Panc1 (cell line): ENCODE results near the gene ADPGK. TPM values are rescaled to one million over a fixed set of nuclear protein-coding genes. Genes with fewer than 3 reads are reported as not detected.
"Not testable (repeated sequence)": the region's sequence is repeated elsewhere in the genome, so short reads cannot be mapped to it uniquely, and the experiment has no call there.

Source experiments
- ATAC-seq: fragments of 200-7000 bp; cut with Tn5 transposase; 2 replicates; pipeline ENCODE4 v1.9.1; 2020; ENCODE audit warnings: mild to moderate bottlenecking, moderate library complexity
- BruUV-seq: library from RNA; stranded (reverse); fragments of 400-500 nt; replicated peaks from 2 replicates; lab custom pipeline; 2021; lab: Mats Ljungman, UMichigan
- CTCF ChIA-PET: fragments of 300-600 bp; sonication (Branson Sonifier 250); formaldehyde crosslinking; loops from one replicate; lab custom pipeline; 2022; ENCODE audit warnings: antibody characterized with exemption; lab: Charles Lee
- POLR2A ChIA-PET: fragments of 300-600 bp; sonication (Branson Sonifier 250); formaldehyde crosslinking; loops from one replicate; lab custom pipeline; 2022; ENCODE audit warnings: antibody characterized with exemption; lab: Charles Lee
- DNase-seq: peaks from one replicate; pipeline ENCODE4 v3.0.0-alpha.2; 2010; ENCODE audit warnings: low read depth, low spot score
- H3K27ac ChIP-seq: 2 replicates; pipeline ENCODE4 v1.5.1; 2011; ENCODE audit warnings: mild to moderate bottlenecking, low read length, inconsistent platforms
- H3K27me3 ChIP-seq: fragments of 200-500 bp; sonication (Bioruptor generic); 2 replicates; pipeline ENCODE4 v1.6.0; 2014; ENCODE audit warnings: low read length, inconsistent platforms; ENCODE audit not compliant: control insufficient read depth, insufficient read depth
- H3K36me3 ChIP-seq: fragments of 200-500 bp; sonication (Bioruptor generic); 2 replicates; pipeline ENCODE4 v1.5.1; 2014; ENCODE audit warnings: inconsistent platforms, mild to moderate bottlenecking, low read length, moderate library complexity; ENCODE audit not compliant: control insufficient read depth, insufficient read depth
- H3K4me1 ChIP-seq: 2 replicates; pipeline ENCODE4 v1.5.1; 2011; ENCODE audit warnings: inconsistent platforms, mild to moderate bottlenecking, low read length, moderate library complexity; ENCODE audit not compliant: control insufficient read depth, insufficient read depth
- H3K4me3 ChIP-seq, 2 experiments: 2 replicates each; pipeline ENCODE4 v1.5.1; 2011 to 2012; ENCODE audit warnings: low read depth in 2 of 2, low read length in 2 of 2, mild to moderate bottlenecking in 2 of 2, inconsistent platforms in 1 of 2, moderate library complexity in 1 of 2
- H3K9me3 ChIP-seq: fragments of 200-500 bp; sonication (Bioruptor generic); 2 replicates; pipeline ENCODE4 v1.5.1; 2014; ENCODE audit warnings: low read depth, mild to moderate bottlenecking, inconsistent platforms, low read length, moderate library complexity; ENCODE audit not compliant: control insufficient read depth, insufficient read depth
- POLR2AphosphoS5 ChIP-seq: IDR thresholded peaks from 2 replicates; pipeline ENCODE4 v1.6.1; 2012; ENCODE audit warnings: mild to moderate bottlenecking, low read depth, low read length, moderate library complexity
- SIN3A ChIP-seq: IDR thresholded peaks from 2 replicates; pipeline ENCODE4 v1.6.1; 2012; ENCODE audit warnings: low read depth, mild to moderate bottlenecking, low read length, moderate library complexity, borderline replicate concordance; ENCODE audit not compliant: insufficient read depth
- TCF7L2 ChIP-seq: IDR thresholded peaks from 2 replicates; pipeline ENCODE4 v1.6.1; 2011; ENCODE audit warnings: mild to moderate bottlenecking, low read depth, low read length, inconsistent platforms
- in situ Hi-C: cut with HindIII; loops from 2 replicates; pipeline ENCODE4 v1.10.0; 2016; ENCODE audit warnings: low sequenced_read_pairs, low pct_unique_long_range_greater_than_20kb
- intact Hi-C: fragments of 100-400 bp; cut with micrococcal nuclease; formaldehyde crosslinking; loops from one replicate; pipeline ENCODE4 v1.10.0; 2022; ENCODE audit not compliant: unreplicated experiment
- total RNA-seq: library from RNA; stranded (reverse); gene quantifications from one replicate; pipeline ENCODE4 v1.2.1, GENCODE V29; 2021; ENCODE audit not compliant: unreplicated experiment
- TF ChIP-seq, protein P1 (sequence below), 2 experiments: IDR thresholded peaks; 2 replicates each; pipeline ENCODE4 v1.6.1; 2011 to 2012; ENCODE audit warnings: low read depth in 2 of 2, control low read depth in 1 of 2, low read length in 1 of 2, mild to moderate bottlenecking in 1 of 2, moderate library complexity in 1 of 2; ENCODE audit not compliant: insufficient read depth in 1 of 2
- TF ChIP-seq, protein P2 (sequence below): fragments of 450-650 bp; IDR thresholded peaks from 2 replicates; pipeline ENCODE4 v1.5.1; 2017; ENCODE audit warnings: mild to moderate bottlenecking

Gene ADPGK
- total RNA-seq, 1 experiment from 2014 or later = 63.1 TPM

DNA sequence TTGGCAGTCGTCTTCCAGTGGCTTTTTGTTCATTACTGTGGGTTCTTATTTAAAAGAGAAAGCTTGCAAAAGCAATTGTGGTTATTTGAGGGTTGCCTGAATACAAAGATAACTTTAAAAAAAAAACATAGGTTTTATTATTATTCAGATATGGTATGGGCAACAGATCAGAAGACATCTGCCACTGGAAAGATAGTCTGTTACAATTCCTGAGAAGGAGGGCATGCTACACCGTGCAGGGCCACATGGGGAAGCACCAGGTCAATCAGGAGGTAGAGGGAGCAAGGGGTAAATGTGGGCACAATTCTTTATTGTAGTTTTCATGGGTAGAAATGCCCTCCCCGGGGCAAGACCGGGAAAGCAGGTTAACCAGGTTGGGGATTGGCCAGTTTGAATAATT lies 51.0 kb downstream of the ADPGK start:
- intact Hi-C loops = no loop called here
- no peaks in the 10 kb centered on the region for H3K27me3 ChIP-seq
- BruUV-seq = no TSS peak
- no peaks in the 10 kb centered on the region for H3K4me1 ChIP-seq
- no peak overlapping the region for H3K27ac ChIP-seq
- TF ChIP-seq, protein P1, sequence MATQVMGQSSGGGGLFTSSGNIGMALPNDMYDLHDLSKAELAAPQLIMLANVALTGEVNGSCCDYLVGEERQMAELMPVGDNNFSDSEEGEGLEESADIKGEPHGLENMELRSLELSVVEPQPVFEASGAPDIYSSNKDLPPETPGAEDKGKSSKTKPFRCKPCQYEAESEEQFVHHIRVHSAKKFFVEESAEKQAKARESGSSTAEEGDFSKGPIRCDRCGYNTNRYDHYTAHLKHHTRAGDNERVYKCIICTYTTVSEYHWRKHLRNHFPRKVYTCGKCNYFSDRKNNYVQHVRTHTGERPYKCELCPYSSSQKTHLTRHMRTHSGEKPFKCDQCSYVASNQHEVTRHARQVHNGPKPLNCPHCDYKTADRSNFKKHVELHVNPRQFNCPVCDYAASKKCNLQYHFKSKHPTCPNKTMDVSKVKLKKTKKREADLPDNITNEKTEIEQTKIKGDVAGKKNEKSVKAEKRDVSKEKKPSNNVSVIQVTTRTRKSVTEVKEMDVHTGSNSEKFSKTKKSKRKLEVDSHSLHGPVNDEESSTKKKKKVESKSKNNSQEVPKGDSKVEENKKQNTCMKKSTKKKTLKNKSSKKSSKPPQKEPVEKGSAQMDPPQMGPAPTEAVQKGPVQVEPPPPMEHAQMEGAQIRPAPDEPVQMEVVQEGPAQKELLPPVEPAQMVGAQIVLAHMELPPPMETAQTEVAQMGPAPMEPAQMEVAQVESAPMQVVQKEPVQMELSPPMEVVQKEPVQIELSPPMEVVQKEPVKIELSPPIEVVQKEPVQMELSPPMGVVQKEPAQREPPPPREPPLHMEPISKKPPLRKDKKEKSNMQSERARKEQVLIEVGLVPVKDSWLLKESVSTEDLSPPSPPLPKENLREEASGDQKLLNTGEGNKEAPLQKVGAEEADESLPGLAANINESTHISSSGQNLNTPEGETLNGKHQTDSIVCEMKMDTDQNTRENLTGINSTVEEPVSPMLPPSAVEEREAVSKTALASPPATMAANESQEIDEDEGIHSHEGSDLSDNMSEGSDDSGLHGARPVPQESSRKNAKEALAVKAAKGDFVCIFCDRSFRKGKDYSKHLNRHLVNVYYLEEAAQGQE (IDR thresholded peaks at IDR 0.05; ENCODE audit: insufficient read depth in 1 of 2, low read depth in 2 of 2, low read length in 1 of 2) = no peak
- TF ChIP-seq TCF7L2 = no peak
- no peak for TF ChIP-seq POLR2AphosphoS5
- no peak for TF ChIP-seq SIN3A
- TF ChIP-seq, protein P2, sequence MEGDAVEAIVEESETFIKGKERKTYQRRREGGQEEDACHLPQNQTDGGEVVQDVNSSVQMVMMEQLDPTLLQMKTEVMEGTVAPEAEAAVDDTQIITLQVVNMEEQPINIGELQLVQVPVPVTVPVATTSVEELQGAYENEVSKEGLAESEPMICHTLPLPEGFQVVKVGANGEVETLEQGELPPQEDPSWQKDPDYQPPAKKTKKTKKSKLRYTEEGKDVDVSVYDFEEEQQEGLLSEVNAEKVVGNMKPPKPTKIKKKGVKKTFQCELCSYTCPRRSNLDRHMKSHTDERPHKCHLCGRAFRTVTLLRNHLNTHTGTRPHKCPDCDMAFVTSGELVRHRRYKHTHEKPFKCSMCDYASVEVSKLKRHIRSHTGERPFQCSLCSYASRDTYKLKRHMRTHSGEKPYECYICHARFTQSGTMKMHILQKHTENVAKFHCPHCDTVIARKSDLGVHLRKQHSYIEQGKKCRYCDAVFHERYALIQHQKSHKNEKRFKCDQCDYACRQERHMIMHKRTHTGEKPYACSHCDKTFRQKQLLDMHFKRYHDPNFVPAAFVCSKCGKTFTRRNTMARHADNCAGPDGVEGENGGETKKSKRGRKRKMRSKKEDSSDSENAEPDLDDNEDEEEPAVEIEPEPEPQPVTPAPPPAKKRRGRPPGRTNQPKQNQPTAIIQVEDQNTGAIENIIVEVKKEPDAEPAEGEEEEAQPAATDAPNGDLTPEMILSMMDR = no peak
- ATAC-seq (peak; percentile 48; the same call in 1 of the 2 replicates), DNase-seq (no peak)
- no peak overlapping the region for H3K4me3 ChIP-seq
- in situ Hi-C loops = no loop called here
- no peaks in the 10 kb centered on the region for H3K36me3 ChIP-seq
- POLR2A ChIA-PET = interaction anchor here (0.5 kb wide), 1 partner anchor 309 kb away, joined by 3 read pairs; no protein-coding TSS in a partner anchor
- CTCF ChIA-PET = no interaction called here
- H3K9me3 ChIP-seq = no peaks in the 10 kb centered on the region

DNA sequence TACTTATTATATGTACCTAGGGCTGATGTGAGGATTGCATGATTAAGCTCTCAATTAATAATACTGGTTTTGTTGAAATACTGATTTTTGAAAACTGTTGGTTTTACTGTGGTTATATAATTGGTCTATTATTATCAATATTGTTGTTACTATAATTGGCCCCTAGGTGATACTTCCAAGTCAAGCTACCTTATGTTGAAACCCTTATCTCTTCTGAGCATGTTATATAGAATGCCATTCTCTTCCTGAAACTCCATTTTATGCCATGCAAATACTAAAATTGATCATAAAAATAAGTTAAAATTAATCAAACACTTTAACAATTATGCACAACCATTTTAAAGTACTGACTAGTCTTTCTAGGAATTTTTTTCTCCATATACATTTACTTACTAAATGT lies 51.5 kb downstream of the ADPGK start:
- ChIA-PET CTCF (no interaction called here), POLR2A (interaction anchor here (0.5 kb wide), 1 partner anchor 310 kb away, joined by 3 read pairs; no protein-coding TSS in a partner anchor)
- H3K36me3 ChIP-seq = no peaks in the 10 kb centered on the region
- DNase-seq = no peak
- no peak for ATAC-seq
- intact Hi-C loops (no loop called here), in situ Hi-C loops (no loop called here)
- no peaks in the 10 kb centered on the region for H3K4me1 ChIP-seq
- H3K27me3 ChIP-seq = no peaks in the 10 kb centered on the region
- H3K9me3 ChIP-seq = no peaks in the 10 kb centered on the region
- no peak for TF ChIP-seq POLR2AphosphoS5
- TF ChIP-seq SIN3A = no peak
- no peak overlapping the region for H3K4me3 ChIP-seq
- no TSS peak for BruUV-seq
- H3K27ac ChIP-seq = no peak overlapping the region

DNA sequence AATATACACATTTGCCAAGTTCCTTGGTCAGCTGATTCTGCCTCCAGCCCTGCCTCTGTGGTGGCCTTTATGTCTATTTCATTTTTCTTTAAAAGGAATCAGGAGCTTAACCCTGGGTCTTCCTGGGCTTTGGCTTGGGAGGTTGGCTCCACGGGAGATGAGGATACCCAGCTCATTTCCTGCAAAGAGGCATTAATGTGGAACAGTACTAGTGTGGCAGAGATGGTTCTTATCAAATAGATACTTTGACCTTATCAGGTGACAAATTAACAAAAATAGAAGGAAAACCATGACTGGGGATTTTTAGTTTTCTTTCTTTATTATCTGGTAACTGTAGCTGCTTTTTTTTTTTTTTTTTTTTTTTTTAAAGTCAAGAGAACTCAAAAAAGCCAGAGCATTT lies 54.7 kb downstream of the ADPGK start:
- POLR2A ChIA-PET = interaction anchor here (0.7 kb wide), 1 partner anchor 166 kb away, joined by 7 read pairs; no protein-coding TSS in a partner anchor
- in situ Hi-C loops = no loop called here

DNA sequence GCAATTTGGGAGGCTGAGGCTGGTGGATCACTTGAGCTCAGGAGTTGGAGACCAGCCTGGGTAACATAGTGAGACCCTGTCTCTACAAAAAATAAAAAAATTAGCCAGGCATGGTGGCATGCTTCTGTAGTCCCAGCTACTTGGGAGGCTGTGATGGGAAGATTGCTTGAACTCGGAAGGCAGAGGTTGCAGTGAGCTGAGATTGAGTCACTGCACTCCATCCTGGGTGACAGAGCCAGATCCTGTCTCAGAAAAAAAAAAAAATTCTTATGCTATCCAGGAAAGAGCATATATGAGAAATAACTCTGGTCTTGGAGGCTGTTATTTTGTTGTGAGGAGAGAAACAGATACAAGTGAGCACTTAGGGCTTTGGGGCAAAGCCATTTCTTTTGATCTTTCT lies 55.3 kb downstream of the ADPGK start:
- in situ Hi-C loops = not testable (repeated sequence)

More for the DNA sequence above, 54.7 kb downstream of the ADPGK start:
- no peak for DNase-seq
- no peak for ATAC-seq
- H3K36me3 ChIP-seq = no peaks in the 10 kb centered on the region
- H3K27ac ChIP-seq = no peak overlapping the region
- CTCF ChIA-PET = no interaction called here
- no TSS peak for BruUV-seq
- intact Hi-C loops = no loop called here
- H3K9me3 ChIP-seq = no peaks in the 10 kb centered on the region
- H3K27me3 ChIP-seq = no peaks in the 10 kb centered on the region
- TF ChIP-seq, protein P1 (IDR thresholded peaks at IDR 0.05; ENCODE audit: insufficient read depth in 1 of 2, low read depth in 2 of 2, low read length in 1 of 2) = no peak
- no peak for TF ChIP-seq TCF7L2
- H3K4me1 ChIP-seq = no peaks in the 10 kb centered on the region
- H3K4me3 ChIP-seq = no peak overlapping the region

More for the DNA sequence above, 55.3 kb downstream of the ADPGK start:
- intact Hi-C loops, H3K9me3 ChIP-seq, H3K27me3 ChIP-seq, BruUV-seq, CTCF ChIA-PET, H3K4me1 ChIP-seq, H3K4me3 ChIP-seq, POLR2A ChIA-PET, ATAC-seq, H3K27ac ChIP-seq, H3K36me3 ChIP-seq, DNase-seq: not testable (repeated sequence)
